ENCODE measurements around the gene ADAMTS8.
A peak's percentile ranks its signal among the peaks of the same experiment; 100 is the strongest.

ADAMTS8 gene

DNA sequence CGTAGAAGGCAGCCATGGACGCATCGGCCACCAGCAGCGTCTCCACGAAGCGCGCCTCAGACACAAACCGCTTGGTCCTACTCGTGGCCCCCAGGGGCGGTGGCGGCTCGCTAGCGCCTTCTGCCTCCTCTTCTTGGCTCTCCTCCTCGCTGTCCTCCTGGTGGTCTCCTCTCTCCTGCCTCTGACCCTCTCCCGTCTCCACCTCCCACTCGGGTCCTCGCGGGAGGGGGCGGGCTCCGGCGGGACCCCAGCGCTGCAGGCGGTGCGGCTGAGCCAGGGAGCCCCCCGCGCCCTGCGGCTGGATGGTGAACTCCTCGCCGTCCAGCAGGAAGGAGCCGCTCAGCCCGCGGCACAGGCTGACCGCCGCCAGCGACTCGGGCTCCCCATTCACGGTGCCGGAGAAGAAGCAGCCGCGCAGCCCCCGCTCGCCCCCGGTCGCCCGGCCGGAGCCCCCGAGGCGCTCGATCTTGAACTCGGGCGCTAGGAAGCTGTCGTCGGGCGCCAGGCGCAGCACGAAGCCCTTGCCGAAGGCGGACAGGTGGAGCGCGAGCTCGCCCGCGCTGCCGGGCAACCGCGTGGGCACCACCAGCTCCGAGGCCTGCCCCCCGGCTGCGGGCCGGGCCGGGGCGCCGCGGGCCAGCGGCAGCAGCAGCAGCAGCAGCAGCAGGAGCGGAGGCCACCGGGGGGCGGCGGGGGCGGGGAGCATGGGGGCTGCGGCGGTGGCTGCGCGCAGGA, 661 bp downstream of the ADAMTS8 start:
- H3K4me3 ChIP-seq (ENCODE audit: low read length in 2 of 2) = peak overlapping the region; percentile 31 to 40
- peaks cover 32 to 36% of the 10 kb centered on the region in 2 donors for H3K27me3 ChIP-seq (ENCODE audit: control insufficient read depth in 2 of 2, insufficient read depth in 2 of 2, low read length in 2 of 2)
- no peak overlapping the region for H3K27ac ChIP-seq (ENCODE audit: low read depth in 2 of 2, low read length in 2 of 2)
- H3K9ac ChIP-seq (ENCODE audit: low read depth in 1 of 2, low read length in 2 of 2) = no peak overlapping the region
- H3K4me1 ChIP-seq (ENCODE audit: control insufficient read depth in 2 of 2, insufficient read depth in 2 of 2, low read length in 2 of 2) = peaks cover 0 to 9% of the 10 kb centered on the region in 2 donors
- no peaks in the 10 kb centered on the region for H3K9me3 ChIP-seq (ENCODE audit: control insufficient read depth in 2 of 2, low read length in 2 of 2)
- no peaks in the 10 kb centered on the region for H3K36me3 ChIP-seq (ENCODE audit: control insufficient read depth in 2 of 2, insufficient read depth in 2 of 2, low read length in 2 of 2)

GRCh38 chr11:130426837-130427341, 1.5 kb downstream of the ADAMTS8 start:
- Histone ChIP-seq H3K9ac (ENCODE audit: low read depth in 1 of 2, low read length in 2 of 2) (no peak overlapping the region), H3K4me3 (ENCODE audit: low read length in 2 of 2) (no peak overlapping the region), H3K4me1 (ENCODE audit: control insufficient read depth in 2 of 2, insufficient read depth in 2 of 2, low read length in 2 of 2) (peaks cover 0 to 9% of the 10 kb centered on the region in 2 donors), H3K36me3 (ENCODE audit: control insufficient read depth in 2 of 2, insufficient read depth in 2 of 2, low read length in 2 of 2) (no peaks in the 10 kb centered on the region), H3K9me3 (ENCODE audit: control insufficient read depth in 2 of 2, low read length in 2 of 2) (no peaks in the 10 kb centered on the region), H3K27me3 (ENCODE audit: control insufficient read depth in 2 of 2, insufficient read depth in 2 of 2, low read length in 2 of 2) (peaks cover 32 to 36% of the 10 kb centered on the region in 2 donors), H3K27ac (ENCODE audit: low read depth in 2 of 2, low read length in 2 of 2) (no peak overlapping the region)

- H3K27me3 ChIP-seq (ENCODE audit: control insufficient read depth in 2 of 2, insufficient read depth in 2 of 2, low read length in 2 of 2) = peaks cover 35 to 36% of the 10 kb centered on the region in 2 donors
- peaks cover 0 to 9% of the 10 kb centered on the region in 2 donors for H3K4me1 ChIP-seq (ENCODE audit: control insufficient read depth in 2 of 2, insufficient read depth in 2 of 2, low read length in 2 of 2)
- no peaks in the 10 kb centered on the region for H3K9me3 ChIP-seq (ENCODE audit: control insufficient read depth in 2 of 2, low read length in 2 of 2)
- no peaks in the 10 kb centered on the region for H3K36me3 ChIP-seq (ENCODE audit: control insufficient read depth in 2 of 2, insufficient read depth in 2 of 2, low read length in 2 of 2)
- H3K9ac ChIP-seq (ENCODE audit: low read depth in 1 of 2, low read length in 2 of 2) = no peak overlapping the region
- H3K27ac ChIP-seq (ENCODE audit: low read depth in 2 of 2, low read length in 2 of 2) = no peak overlapping the region
- no peak overlapping the region for H3K4me3 ChIP-seq (ENCODE audit: low read length in 2 of 2)
Observed at GRCh38 chr11:130426223-130426836, 2.1 kb downstream of the ADAMTS8 start.

GRCh38 chr11:130425156-130425555, 3.3 kb downstream of the ADAMTS8 start:
- Histone ChIP-seq H3K27me3 (ENCODE audit: control insufficient read depth in 2 of 2, insufficient read depth in 2 of 2, low read length in 2 of 2) (peaks cover 31% of the 10 kb centered on the region in 2 donors), H3K9me3 (ENCODE audit: control insufficient read depth in 2 of 2, low read length in 2 of 2) (no peaks in the 10 kb centered on the region), H3K36me3 (ENCODE audit: control insufficient read depth in 2 of 2, insufficient read depth in 2 of 2, low read length in 2 of 2) (no peaks in the 10 kb centered on the region), H3K4me1 (ENCODE audit: control insufficient read depth in 2 of 2, insufficient read depth in 2 of 2, low read length in 2 of 2) (peaks cover 0 to 9% of the 10 kb centered on the region in 2 donors), H3K27ac (ENCODE audit: low read depth in 2 of 2, low read length in 2 of 2) (no peak overlapping the region), H3K4me3 (ENCODE audit: low read length in 2 of 2) (no peak overlapping the region), H3K9ac (ENCODE audit: low read depth in 1 of 2, low read length in 2 of 2) (no peak overlapping the region)

DNA sequence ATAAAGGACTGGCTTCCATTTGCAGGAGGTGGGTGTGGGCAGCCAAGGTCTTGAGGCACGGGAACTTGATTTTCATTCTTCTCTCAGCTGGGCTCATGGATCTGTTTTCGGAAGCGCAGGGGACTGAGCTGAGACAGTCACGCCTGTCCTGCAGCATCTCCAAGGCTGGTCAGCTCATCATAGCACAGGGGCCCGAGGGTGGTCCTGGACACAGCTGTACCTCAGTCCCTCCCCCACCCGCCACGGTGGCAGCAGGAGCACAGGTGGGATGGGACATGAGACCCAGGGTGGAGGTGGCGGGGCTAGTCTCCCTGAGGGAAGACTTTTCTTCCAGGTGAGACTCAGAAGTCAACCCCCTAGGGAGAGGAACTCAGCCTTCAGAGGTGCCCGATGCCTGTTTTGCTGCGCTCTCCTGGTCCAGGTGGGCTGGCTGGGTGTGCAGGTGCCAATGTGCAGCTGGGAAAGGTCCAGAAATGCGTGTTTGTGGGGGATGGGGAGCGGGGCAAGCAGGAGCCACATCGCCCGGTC, 3.7 kb downstream of the ADAMTS8 start:
- H3K9me3 ChIP-seq (ENCODE audit: control insufficient read depth in 2 of 2, low read length in 2 of 2) = no peaks in the 10 kb centered on the region
- H3K4me3 ChIP-seq (ENCODE audit: low read length in 2 of 2) = no peak overlapping the region
- H3K27me3 ChIP-seq (ENCODE audit: control insufficient read depth in 2 of 2, insufficient read depth in 2 of 2, low read length in 2 of 2) = peaks cover 26 to 28% of the 10 kb centered on the region in 2 donors
- peaks cover 0 to 9% of the 10 kb centered on the region in 2 donors for H3K4me1 ChIP-seq (ENCODE audit: control insufficient read depth in 2 of 2, insufficient read depth in 2 of 2, low read length in 2 of 2)
- no peak overlapping the region for H3K9ac ChIP-seq (ENCODE audit: low read depth in 1 of 2, low read length in 2 of 2)
- H3K36me3 ChIP-seq (ENCODE audit: control insufficient read depth in 2 of 2, insufficient read depth in 2 of 2, low read length in 2 of 2) = no peaks in the 10 kb centered on the region
- H3K27ac ChIP-seq (ENCODE audit: low read depth in 2 of 2, low read length in 2 of 2) = no peak overlapping the region

DNA sequence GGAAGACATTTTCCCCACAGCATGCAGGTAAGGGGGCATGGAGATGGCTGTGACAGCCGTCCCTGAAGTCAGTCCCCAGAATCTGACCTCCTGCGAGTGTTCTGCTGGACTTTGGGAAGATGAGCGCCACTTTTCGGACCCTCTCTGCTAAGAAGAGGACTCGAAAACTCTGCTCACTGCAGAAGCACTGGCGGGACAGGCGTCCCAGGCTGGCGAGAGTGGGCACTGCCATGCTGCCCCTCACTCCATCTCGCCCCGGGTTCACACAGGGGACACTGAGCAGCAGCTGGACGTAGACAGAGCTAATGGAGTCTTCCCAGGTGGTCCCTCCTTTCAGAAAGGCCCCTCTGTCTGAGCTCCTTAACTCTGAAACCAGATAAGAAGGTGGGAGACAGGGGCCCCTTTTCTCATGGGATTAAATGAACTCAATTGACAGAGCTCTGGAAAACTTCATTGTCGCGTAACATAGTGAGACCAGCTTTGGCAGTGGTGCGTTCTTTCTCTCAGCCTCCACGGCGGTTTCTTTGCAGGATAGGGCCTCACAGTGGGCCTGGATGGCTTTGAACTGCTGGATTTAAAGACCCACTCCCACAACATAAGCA, 4.8 kb downstream of the ADAMTS8 start:
- Histone ChIP-seq H3K9ac (ENCODE audit: low read depth in 1 of 2, low read length in 2 of 2) (no peak overlapping the region), H3K9me3 (ENCODE audit: control insufficient read depth in 2 of 2, low read length in 2 of 2) (no peaks in the 10 kb centered on the region), H3K4me1 (ENCODE audit: control insufficient read depth in 2 of 2, insufficient read depth in 2 of 2, low read length in 2 of 2) (peaks cover 0 to 7% of the 10 kb centered on the region in 2 donors), H3K36me3 (ENCODE audit: control insufficient read depth in 2 of 2, insufficient read depth in 2 of 2, low read length in 2 of 2) (no peaks in the 10 kb centered on the region), H3K27ac (ENCODE audit: low read depth in 2 of 2, low read length in 2 of 2) (no peak overlapping the region), H3K4me3 (ENCODE audit: low read length in 2 of 2) (no peak overlapping the region), H3K27me3 (ENCODE audit: control insufficient read depth in 2 of 2, insufficient read depth in 2 of 2, low read length in 2 of 2) (peaks cover 17 to 18% of the 10 kb centered on the region in 2 donors)

- H3K4me1 ChIP-seq (ENCODE audit: control insufficient read depth in 2 of 2, insufficient read depth in 2 of 2, low read length in 2 of 2) = peaks cover 0 to under 1% of the 10 kb centered on the region in 2 donors
- H3K9ac ChIP-seq (ENCODE audit: low read depth in 1 of 2, low read length in 2 of 2) = no peak overlapping the region
- no peaks in the 10 kb centered on the region for H3K9me3 ChIP-seq (ENCODE audit: control insufficient read depth in 2 of 2, low read length in 2 of 2)
- no peak overlapping the region for H3K4me3 ChIP-seq (ENCODE audit: low read length in 2 of 2)
- no peak overlapping the region for H3K27ac ChIP-seq (ENCODE audit: low read depth in 2 of 2, low read length in 2 of 2)
- no peaks in the 10 kb centered on the region for H3K36me3 ChIP-seq (ENCODE audit: control insufficient read depth in 2 of 2, insufficient read depth in 2 of 2, low read length in 2 of 2)
- H3K27me3 ChIP-seq (ENCODE audit: control insufficient read depth in 2 of 2, insufficient read depth in 2 of 2, low read length in 2 of 2) = peaks cover 15 to 16% of the 10 kb centered on the region in 2 donors
Observed at GRCh38 chr11:130422251-130422995, 6.0 kb downstream of the ADAMTS8 start.

- Histone ChIP-seq H3K36me3 (ENCODE audit: control insufficient read depth in 2 of 2, insufficient read depth in 2 of 2, low read length in 2 of 2) (no peaks in the 10 kb centered on the region), H3K4me1 (ENCODE audit: control insufficient read depth in 2 of 2, insufficient read depth in 2 of 2, low read length in 2 of 2) (no peaks in the 10 kb centered on the region), H3K4me3 (ENCODE audit: low read length in 2 of 2) (no peak overlapping the region), H3K9ac (ENCODE audit: low read depth in 1 of 2, low read length in 2 of 2) (no peak overlapping the region), H3K27me3 (ENCODE audit: control insufficient read depth in 2 of 2, insufficient read depth in 2 of 2, low read length in 2 of 2) (peaks cover 9 to 11% of the 10 kb centered on the region in 2 donors), H3K9me3 (ENCODE audit: control insufficient read depth in 2 of 2, low read length in 2 of 2) (no peaks in the 10 kb centered on the region), H3K27ac (ENCODE audit: low read depth in 2 of 2, low read length in 2 of 2) (no peak overlapping the region)
Observed at GRCh38 chr11:130421697-130422096, 6.7 kb downstream of the ADAMTS8 start.

DNA sequence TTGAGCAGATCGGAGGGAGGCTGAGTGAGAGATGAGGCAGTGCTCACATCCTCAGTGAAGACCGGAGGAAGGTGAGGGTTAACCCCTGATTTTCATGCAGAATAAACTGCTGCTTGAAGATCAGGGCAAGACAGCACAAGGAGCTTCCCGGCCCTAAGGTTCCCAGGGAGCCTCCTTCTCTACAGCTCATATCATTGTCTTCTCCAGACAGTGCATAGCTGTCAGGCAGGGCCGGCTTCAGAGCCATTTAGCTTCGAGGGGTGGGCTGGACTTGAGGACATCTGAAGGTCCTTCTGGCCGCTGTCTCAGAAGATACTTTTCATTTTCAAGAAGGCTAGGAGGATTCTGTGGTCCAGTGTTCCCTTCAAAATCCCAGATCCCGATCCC, 7.2 kb downstream of the ADAMTS8 start:
- H3K27me3 ChIP-seq (ENCODE audit: control insufficient read depth in 2 of 2, insufficient read depth in 2 of 2, low read length in 2 of 2) = peaks cover 4 to 8% of the 10 kb centered on the region in 2 donors
- H3K36me3 ChIP-seq (ENCODE audit: control insufficient read depth in 2 of 2, insufficient read depth in 2 of 2, low read length in 2 of 2) = no peaks in the 10 kb centered on the region
- H3K9ac ChIP-seq (ENCODE audit: low read depth in 1 of 2, low read length in 2 of 2) = no peak overlapping the region
- H3K27ac ChIP-seq (ENCODE audit: low read depth in 2 of 2, low read length in 2 of 2) = no peak overlapping the region
- no peaks in the 10 kb centered on the region for H3K9me3 ChIP-seq (ENCODE audit: control insufficient read depth in 2 of 2, low read length in 2 of 2)
- no peaks in the 10 kb centered on the region for H3K4me1 ChIP-seq (ENCODE audit: control insufficient read depth in 2 of 2, insufficient read depth in 2 of 2, low read length in 2 of 2)
- H3K4me3 ChIP-seq (ENCODE audit: low read length in 2 of 2) = no peak overlapping the region

Data from mucosa of rectum (tissue), 2 donors.